Vagina (tissue), 2 donors: ENCODE measurements around the gene USP32. TPM values are rescaled to one million over a fixed set of nuclear protein-coding genes. Genes with fewer than 3 reads are reported as not detected.

ENCODE experiments used
- DNase-seq, 2 donors: peaks; one replicate each; pipeline ENCODE4 v3.0.0-alpha.2; 2017; ENCODE audit errors: extremely low spot score in 2 of 2
- H3K27ac ChIP-seq: fragments of 200-600 bp; sonication (generic); one replicate; pipeline ENCODE4 v1.5.1; 2019
- H3K27me3 ChIP-seq: fragments of 200-600 bp; sonication (generic); one replicate; pipeline ENCODE4 v1.5.1; 2019
- H3K36me3 ChIP-seq, 2 donors: fragments of 200-600 bp; sonication (generic); one replicate each; pipeline ENCODE4 v1.5.1; 2017 to 2019
- H3K4me1 ChIP-seq: fragments of 200-600 bp; sonication (generic); one replicate; pipeline ENCODE4 v1.5.1; 2019
- H3K4me3 ChIP-seq, 2 donors: fragments of 200-600 bp; sonication (generic); 1 replicate in 1 of 2; 2 replicates in 1 of 2; pipeline ENCODE4 v1.5.1; 2016 to 2019
- H3K9me3 ChIP-seq: fragments of 200-600 bp; sonication (generic); one replicate; pipeline ENCODE4 v1.5.1; 2019
- CTCF ChIP-seq, 3 experiments: fragments of 450-650 bp in 2 of 3; fragments of 200-600 bp in 1 of 3; sonication (generic) in 1 of 3; IDR thresholded peaks; one replicate each; pipeline ENCODE4 v1.5.1; 2017 to 2019; ENCODE audit warnings: antibody characterized with exemption in 3 of 3, mild to moderate bottlenecking in 2 of 3, moderate library complexity in 2 of 3
- POLR2A ChIP-seq, 2 donors: fragments of 450-650 bp; IDR thresholded peaks; one replicate each; pipeline ENCODE4 v1.6.1; 2017; ENCODE audit warnings: antibody characterized with exemption in 2 of 2, mild to moderate bottlenecking in 2 of 2, moderate library complexity in 2 of 2
- POLR2AphosphoS5 ChIP-seq, 2 donors: sonication (generic); formaldehyde crosslinking; IDR thresholded peaks; one replicate each; pipeline ENCODE4 v1.9.0; 2017; ENCODE audit warnings: antibody characterized with exemption in 2 of 2, mild to moderate bottlenecking in 2 of 2, low read depth in 1 of 2; ENCODE audit not compliant: insufficient read depth in 1 of 2
- intact Hi-C: fragments of 100-400 bp; cut with DNase I; formaldehyde crosslinking; loops from one replicate; pipeline ENCODE4 v1.15.1; 2023
- total RNA-seq: library from RNA; depleted of rRNA; stranded (reverse); fragments of >200 nt; gene quantifications from one replicate; pipeline ENCODE4 v1.2.3, GENCODE V29; 2016

USP32 gene
- total RNA-seq, 1 donor from 2014 or later, result 63.6 TPM

- H3K27me3 ChIP-seq, result no peaks in the 10 kb centered on the region
- intact Hi-C loops, result no loop called here
- no peaks in the 10 kb centered on the region for H3K4me1 ChIP-seq
- no peaks in the 10 kb centered on the region for H3K36me3 ChIP-seq
- TF ChIP-seq CTCF (IDR thresholded peaks at IDR 0.05) (no peak), POLR2AphosphoS5 (IDR thresholded peaks at IDR 0.05; ENCODE audit: insufficient read depth in 1 of 2, low read depth in 1 of 2) (no peak), POLR2A (IDR thresholded peaks at IDR 0.05) (no peak)
- H3K4me3 ChIP-seq, result no peak overlapping the region
- H3K27ac ChIP-seq, result no peak overlapping the region
- no peaks in the 10 kb centered on the region for H3K9me3 ChIP-seq
- DNase-seq, result no peak
Observed at GRCh38 chr17:60371416-60371815, 20.5 kb downstream of the USP32 start.

GRCh38 chr17:60369727-60370126 is 22.2 kb downstream of the USP32 start:
- Histone ChIP-seq H3K36me3 (no peaks in the 10 kb centered on the region), H3K27me3 (no peaks in the 10 kb centered on the region), H3K9me3 (no peaks in the 10 kb centered on the region), H3K27ac (no peak overlapping the region), H3K4me3 (no peak overlapping the region), H3K4me1 (no peaks in the 10 kb centered on the region)
- TF ChIP-seq CTCF (IDR thresholded peaks at IDR 0.05), result no peak
- no peak for TF ChIP-seq POLR2A (IDR thresholded peaks at IDR 0.05)
- TF ChIP-seq POLR2AphosphoS5 (IDR thresholded peaks at IDR 0.05; ENCODE audit: insufficient read depth in 1 of 2, low read depth in 1 of 2), result no peak
- intact Hi-C loops, result no loop called here
- DNase-seq, result no peak

- Histone ChIP-seq H3K27ac (no peak overlapping the region), H3K9me3 (no peaks in the 10 kb centered on the region), H3K36me3 (no peaks in the 10 kb centered on the region), H3K4me1 (no peaks in the 10 kb centered on the region), H3K4me3 (no peak overlapping the region), H3K27me3 (no peaks in the 10 kb centered on the region)
- intact Hi-C loops, result no loop called here
- no peak for DNase-seq
- TF ChIP-seq POLR2AphosphoS5 (IDR thresholded peaks at IDR 0.05; ENCODE audit: insufficient read depth in 1 of 2, low read depth in 1 of 2), result no peak
- no peak for TF ChIP-seq CTCF (IDR thresholded peaks at IDR 0.05)
- TF ChIP-seq POLR2A (IDR thresholded peaks at IDR 0.05), result no peak
Observed at GRCh38 chr17:60363700-60364405, 28.1 kb downstream of the USP32 start.

GRCh38 chr17:60362329-60362728 is 29.6 kb downstream of the USP32 start:
- Histone ChIP-seq H3K27ac (no peak overlapping the region), H3K36me3 (no peaks in the 10 kb centered on the region), H3K9me3 (no peaks in the 10 kb centered on the region), H3K4me1 (peaks cover 11% of the 10 kb centered on the region), H3K4me3 (no peak overlapping the region), H3K27me3 (no peaks in the 10 kb centered on the region)
- intact Hi-C loops, result no loop called here
- no peak for DNase-seq
- TF ChIP-seq POLR2A (IDR thresholded peaks at IDR 0.05) (no peak), CTCF (IDR thresholded peaks at IDR 0.05) (no peak), POLR2AphosphoS5 (IDR thresholded peaks at IDR 0.05; ENCODE audit: insufficient read depth in 1 of 2, low read depth in 1 of 2) (no peak)

- no peaks in the 10 kb centered on the region for H3K27me3 ChIP-seq
- H3K27ac ChIP-seq, result no peak overlapping the region
- no peak overlapping the region for H3K4me3 ChIP-seq
- intact Hi-C loops, result no loop called here
- H3K9me3 ChIP-seq, result no peaks in the 10 kb centered on the region
- no peak for DNase-seq
- no peaks in the 10 kb centered on the region for H3K36me3 ChIP-seq
- no peak for TF ChIP-seq POLR2AphosphoS5 (IDR thresholded peaks at IDR 0.05; ENCODE audit: insufficient read depth in 1 of 2, low read depth in 1 of 2)
- TF ChIP-seq POLR2A (IDR thresholded peaks at IDR 0.05), result no peak
- no peak for TF ChIP-seq CTCF (IDR thresholded peaks at IDR 0.05)
- peaks cover 15% of the 10 kb centered on the region for H3K4me1 ChIP-seq
Observed at GRCh38 chr17:60361889-60362288, 30.0 kb downstream of the USP32 start.
